Activated T-cell treated with anti-CD3 and anti-CD28 coated beads, Interleukin-2, amount 50 U/mL, for 48 hours (primary cell): ENCODE results near the gene OSCP1.
A peak's percentile ranks its signal among the peaks of the same experiment; 100 is the strongest.

Experiments
- DNase-seq, 2 experiments: peaks; one replicate each; pipeline ENCODE4 v3.0.0-alpha.2; 2020

OSCP1 gene

GRCh38 chr1:36380782-36381181 is 69.5 kb downstream of the OSCP1 start:
- no peak for DNase-seq

- no peak for DNase-seq
Measured at GRCh38 chr1:36380143-36380619, 70.1 kb downstream of the OSCP1 start.

- peak in 1 of 2 experiments; percentile 22 for DNase-seq
Measured at GRCh38 chr1:36377791-36378492, 72.3 kb downstream of the OSCP1 start.

DNA sequence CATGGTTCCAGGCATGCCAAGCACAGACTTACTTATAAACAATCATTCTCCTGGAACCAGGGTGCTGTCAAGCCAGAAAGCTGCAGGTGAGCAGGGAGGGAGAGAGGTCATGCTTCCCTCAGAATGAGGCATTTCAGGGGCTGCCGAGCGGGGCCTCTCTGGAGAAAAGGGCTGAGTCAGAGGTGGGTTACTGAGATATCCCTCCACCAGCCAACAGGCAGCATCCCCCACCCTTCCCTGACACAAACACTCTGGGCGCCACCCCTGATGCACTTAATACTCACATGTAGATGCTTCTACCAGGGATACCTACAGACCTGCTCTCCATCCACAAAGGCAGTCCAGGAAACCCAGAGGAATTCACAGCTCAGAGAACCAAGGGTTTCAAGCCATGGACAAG is 77.6 kb downstream of the OSCP1 start:
- DNase-seq, result no peak

DNA sequence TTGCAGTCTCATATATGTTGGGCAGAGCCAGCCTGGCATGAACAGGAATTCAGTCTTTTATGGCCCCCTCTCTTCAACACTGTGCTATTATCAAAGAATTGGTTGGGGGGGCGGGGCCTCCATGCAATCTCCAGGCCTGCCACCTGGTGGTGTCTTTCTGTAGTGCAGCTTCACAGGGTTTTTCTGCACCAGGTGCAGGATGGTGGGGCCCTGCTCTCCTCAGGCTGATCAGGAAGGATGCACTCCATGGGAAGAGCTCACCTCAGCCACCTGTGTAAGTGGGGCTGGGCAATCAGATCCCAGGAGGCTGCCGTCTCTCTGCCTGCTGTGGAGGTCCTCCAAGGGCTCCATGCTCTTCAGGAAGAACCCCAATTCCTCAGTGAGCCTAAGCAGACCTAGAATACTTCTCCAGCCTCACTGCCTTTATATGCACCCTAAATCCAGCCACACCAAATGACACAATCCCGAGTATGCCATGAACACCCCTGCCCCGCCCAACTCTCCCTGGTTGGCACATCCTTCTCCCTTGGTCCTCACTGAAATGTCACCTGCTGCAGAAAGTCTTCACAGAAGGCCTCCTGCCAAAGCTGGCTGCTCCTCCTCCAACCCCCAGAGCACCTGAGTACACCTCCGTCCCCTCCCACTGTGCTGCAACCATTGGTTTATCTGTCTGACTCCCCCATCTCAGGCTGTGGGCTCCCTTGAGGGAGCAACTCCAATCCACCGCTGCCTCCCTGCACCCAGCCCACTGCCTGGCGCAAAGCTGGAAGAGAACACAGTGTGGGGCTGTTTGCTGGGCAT is 81.0 kb downstream of the OSCP1 start:
- DNase-seq, result peak; percentile 90 to 93
